HEK293 (cell line): ENCODE measurements around the gene ITGA3.

Experiments used
- EGR2 ChIP-seq: fragments of 450-650 bp; formaldehyde crosslinking; IDR thresholded peaks from 2 replicates; pipeline ENCODE4 v1.5.1; 2016; ENCODE audit warnings: low read depth, missing biosample characterization, missing genetic modification characterization
- GFI1B ChIP-seq: fragments of 450-650 bp; formaldehyde crosslinking; IDR thresholded peaks from 2 replicates; pipeline ENCODE4 v1.5.1; 2016; ENCODE audit warnings: missing biosample characterization, missing genetic modification characterization
- GLIS2 ChIP-seq: fragments of 450-650 bp; formaldehyde crosslinking; IDR thresholded peaks from 2 replicates; pipeline ENCODE4 v1.5.1; 2016; ENCODE audit warnings: missing biosample characterization, missing genetic modification characterization
- HIC1 ChIP-seq: fragments of 450-650 bp; formaldehyde crosslinking; IDR thresholded peaks from 2 replicates; pipeline ENCODE4 v1.5.1; 2016; ENCODE audit warnings: missing biosample characterization, missing genetic modification characterization
- HOXD13 ChIP-seq: sonication (generic); formaldehyde crosslinking; IDR thresholded peaks from 2 replicates; pipeline ENCODE4 v1.8.0; 2022; ENCODE audit warnings: missing genetic modification reagents, borderline replicate concordance
- KLF7 ChIP-seq: fragments of 450-650 bp; formaldehyde crosslinking; IDR thresholded peaks from 2 replicates; pipeline ENCODE4 v1.5.1; 2016; ENCODE audit warnings: missing biosample characterization, missing genetic modification characterization, borderline replicate concordance
- PRDM1 ChIP-seq: fragments of 450-650 bp; formaldehyde crosslinking; IDR thresholded peaks from 2 replicates; pipeline ENCODE4; 2016; ENCODE audit warnings: missing biosample characterization, missing genetic modification characterization
- ZBTB26 ChIP-seq: fragments of 450-650 bp; formaldehyde crosslinking; optimal IDR thresholded peaks from 2 replicates; pipeline ENCODE3; 2016; ENCODE audit warnings: missing biosample characterization, mild to moderate bottlenecking, missing genetic modification characterization
- ZBTB49 ChIP-seq: fragments of 450-650 bp; formaldehyde crosslinking; IDR thresholded peaks from 2 replicates; pipeline ENCODE4 v1.5.1; 2016; ENCODE audit warnings: missing biosample characterization, missing genetic modification characterization, low read depth
- ZFP37 ChIP-seq: fragments of 450-650 bp; formaldehyde crosslinking; IDR thresholded peaks from 2 replicates; pipeline ENCODE4 v1.5.1; 2016; ENCODE audit warnings: missing biosample characterization, missing genetic modification characterization
- ZFP69B ChIP-seq: fragments of 450-650 bp; formaldehyde crosslinking; IDR thresholded peaks from 2 replicates; pipeline ENCODE4 v1.5.1; 2016; ENCODE audit warnings: missing biosample characterization, missing genetic modification characterization
- ZIC2 ChIP-seq: fragments of 450-650 bp; formaldehyde crosslinking; IDR thresholded peaks from 2 replicates; pipeline ENCODE4 v1.5.1; 2016; ENCODE audit warnings: missing biosample characterization, missing genetic modification characterization
- ZNF10 ChIP-seq: fragments of 450-650 bp; formaldehyde crosslinking; IDR thresholded peaks from 2 replicates; pipeline ENCODE4 v1.5.1; 2017; ENCODE audit warnings: missing biosample characterization, missing genetic modification characterization
- ZNF248 ChIP-seq: fragments of 450-650 bp; formaldehyde crosslinking; IDR thresholded peaks from 2 replicates; pipeline ENCODE4 v1.5.1; 2017; ENCODE audit warnings: missing biosample characterization, missing genetic modification characterization
- ZNF341 ChIP-seq: fragments of 450-650 bp; formaldehyde crosslinking; IDR thresholded peaks from 2 replicates; pipeline ENCODE4; 2016; ENCODE audit warnings: low read depth, missing biosample characterization, missing genetic modification characterization
- ZNF404 ChIP-seq: fragments of 450-650 bp; formaldehyde crosslinking; IDR thresholded peaks from 2 replicates; pipeline ENCODE4 v1.5.1; 2017; ENCODE audit warnings: missing biosample characterization, missing genetic modification characterization
- ZNF501 ChIP-seq: fragments of 450-650 bp; formaldehyde crosslinking; IDR thresholded peaks from 2 replicates; pipeline ENCODE4 v1.5.1; 2016; ENCODE audit warnings: missing biosample characterization, missing genetic modification characterization
- ZNF530 ChIP-seq: fragments of 450-650 bp; formaldehyde crosslinking; IDR thresholded peaks from 2 replicates; pipeline ENCODE4 v1.5.1; 2016; ENCODE audit warnings: low read depth, missing biosample characterization, missing genetic modification characterization
- ZNF571 ChIP-seq: fragments of 450-650 bp; formaldehyde crosslinking; IDR thresholded peaks from 2 replicates; pipeline ENCODE4 v1.5.0; 2017; ENCODE audit warnings: missing biosample characterization, missing genetic modification characterization
- ZNF600 ChIP-seq: fragments of 450-650 bp; formaldehyde crosslinking; IDR thresholded peaks from 2 replicates; pipeline ENCODE4 v1.5.1; 2016; ENCODE audit warnings: missing biosample characterization, missing genetic modification characterization
- ZNF626 ChIP-seq: fragments of 450-650 bp; sonication (Bioruptor Pico); formaldehyde crosslinking; IDR thresholded peaks from 2 replicates; pipeline ENCODE4 v1.5.1; 2018; ENCODE audit warnings: missing biosample characterization, missing genetic modification characterization, inconsistent platforms
- ZNF629 ChIP-seq: fragments of 450-650 bp; formaldehyde crosslinking; IDR thresholded peaks from 2 replicates; pipeline ENCODE4 v1.5.1; 2017; ENCODE audit warnings: missing biosample characterization, missing genetic modification characterization
- ZNF658 ChIP-seq: fragments of 450-650 bp; formaldehyde crosslinking; IDR thresholded peaks from 2 replicates; pipeline ENCODE4; 2016; ENCODE audit warnings: missing biosample characterization, missing genetic modification characterization
- ZNF692 ChIP-seq: fragments of 450-650 bp; formaldehyde crosslinking; IDR thresholded peaks from 2 replicates; pipeline ENCODE4 v1.5.1; 2016; ENCODE audit warnings: missing biosample characterization, missing genetic modification characterization
- ZSCAN18 ChIP-seq: fragments of 450-650 bp; formaldehyde crosslinking; IDR thresholded peaks from 2 replicates; pipeline ENCODE4 v1.5.1; 2016; ENCODE audit warnings: missing biosample characterization, missing genetic modification characterization
- TF ChIP-seq, protein P1 (sequence below): fragments of 450-650 bp; formaldehyde crosslinking; IDR thresholded peaks from 2 replicates; pipeline ENCODE4 v1.5.1; 2016; ENCODE audit warnings: missing biosample characterization, missing genetic modification characterization
- TF ChIP-seq, protein P2 (sequence below): IDR thresholded peaks from 2 replicates; pipeline ENCODE4 v1.6.1; 2011; ENCODE audit warnings: mild to moderate bottlenecking, low read depth, low read length, borderline replicate concordance

Gene ITGA3

DNA sequence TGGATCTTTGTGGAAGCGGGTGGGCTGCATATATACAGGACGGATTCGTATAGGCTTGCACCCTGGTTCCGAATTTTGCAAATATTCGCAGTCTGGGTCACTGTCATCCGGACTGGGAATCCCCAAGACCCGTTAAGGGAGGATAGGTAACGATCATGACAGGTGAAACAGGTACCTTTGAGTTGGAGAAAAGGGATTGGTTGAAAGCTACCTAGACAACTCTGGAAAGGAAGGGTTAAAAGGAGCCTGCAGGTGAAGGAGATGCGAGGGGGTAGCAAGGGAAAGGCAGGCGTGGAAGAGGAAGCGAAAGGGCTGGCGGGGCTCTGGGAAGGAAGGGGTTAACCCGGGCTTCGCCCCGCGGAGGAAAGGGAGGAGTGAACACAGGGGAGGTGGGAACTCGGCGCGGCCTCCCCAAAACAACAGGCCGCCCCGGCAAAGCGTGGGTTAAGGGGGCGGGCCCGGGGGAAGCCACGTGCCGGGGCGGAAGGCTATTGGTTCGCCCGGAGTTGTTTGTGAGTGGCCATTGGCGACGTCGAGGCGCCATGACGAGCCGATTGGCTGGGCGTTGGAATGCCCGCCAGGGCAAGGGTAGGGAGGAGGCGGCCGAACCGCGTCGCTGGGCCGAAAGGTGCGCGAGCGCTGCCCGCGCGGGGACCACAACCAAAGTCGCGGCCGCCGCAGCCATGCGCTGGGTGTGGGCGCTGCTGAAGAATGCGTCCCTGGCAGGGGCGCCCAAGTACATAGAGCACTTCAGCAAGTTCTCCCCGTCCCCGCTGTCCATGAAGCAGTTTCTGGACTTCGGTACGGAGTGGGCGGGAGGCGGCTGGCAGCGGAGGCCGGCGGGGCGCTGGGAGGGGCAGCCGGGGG lies 39.1 kb downstream of the ITGA3 start, which contains the start of gene PDK2 (continued):
- TF ChIP-seq ZBTB49 (no peak), ZFP69B (tag by site-specific recombination) (peak; percentile 92), HIC1 (tag by site-specific recombination) (0 out of 2 replicates have a peak, but pooled peaks have one; percentile 10), ZNF404 (tag by site-specific recombination) (no peak), GLIS2 (tag by site-specific recombination) (no peak; the same call in 1 of the 2 replicates), EGR2 (tag by site-specific recombination) (peak; percentile 94), HOXD13 (CRISPR knock-in tag) (no peak), ZNF501 (no peak; the same call in 1 of the 2 replicates), ZNF341 (tag by site-specific recombination) (peak; percentile 73), ZNF248 (tag by site-specific recombination) (no peak), PRDM1 (tag by site-specific recombination) (peak; percentile 93), ZNF658 (tag by site-specific recombination) (no peak), ZSCAN18 (tag by site-specific recombination) (peak; percentile 9; the same call in 1 of the 2 replicates), ZNF10 (peak; percentile 46; the same call in 1 of the 2 replicates), ZNF692 (tag by site-specific recombination) (peak; percentile 94), GFI1B (tag by site-specific recombination) (no peak), ZNF600 (peak; percentile 71), ZNF571 (tag by site-specific recombination) (no peak), ZNF530 (tag by site-specific recombination) (no peak), ZIC2 (tag by site-specific recombination) (peak; percentile 54), ZBTB26 (tag by site-specific recombination) (peak; percentile 91), ZNF629 (peak; percentile 45; the same call in 1 of the 2 replicates), KLF7 (tag by site-specific recombination) (peak; percentile 69; the same call in 1 of the 2 replicates), ZFP37 (tag by site-specific recombination) (peak; percentile 62; the same call in 1 of the 2 replicates), ZNF626 (tag by site-specific recombination) (no peak)
- TF ChIP-seq, protein P1, sequence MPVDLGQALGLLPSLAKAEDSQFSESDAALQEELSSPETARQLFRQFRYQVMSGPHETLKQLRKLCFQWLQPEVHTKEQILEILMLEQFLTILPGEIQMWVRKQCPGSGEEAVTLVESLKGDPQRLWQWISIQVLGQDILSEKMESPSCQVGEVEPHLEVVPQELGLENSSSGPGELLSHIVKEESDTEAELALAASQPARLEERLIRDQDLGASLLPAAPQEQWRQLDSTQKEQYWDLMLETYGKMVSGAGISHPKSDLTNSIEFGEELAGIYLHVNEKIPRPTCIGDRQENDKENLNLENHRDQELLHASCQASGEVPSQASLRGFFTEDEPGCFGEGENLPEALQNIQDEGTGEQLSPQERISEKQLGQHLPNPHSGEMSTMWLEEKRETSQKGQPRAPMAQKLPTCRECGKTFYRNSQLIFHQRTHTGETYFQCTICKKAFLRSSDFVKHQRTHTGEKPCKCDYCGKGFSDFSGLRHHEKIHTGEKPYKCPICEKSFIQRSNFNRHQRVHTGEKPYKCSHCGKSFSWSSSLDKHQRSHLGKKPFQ (tag by site-specific recombination) = peak; percentile 98
- TF ChIP-seq, protein P2, sequence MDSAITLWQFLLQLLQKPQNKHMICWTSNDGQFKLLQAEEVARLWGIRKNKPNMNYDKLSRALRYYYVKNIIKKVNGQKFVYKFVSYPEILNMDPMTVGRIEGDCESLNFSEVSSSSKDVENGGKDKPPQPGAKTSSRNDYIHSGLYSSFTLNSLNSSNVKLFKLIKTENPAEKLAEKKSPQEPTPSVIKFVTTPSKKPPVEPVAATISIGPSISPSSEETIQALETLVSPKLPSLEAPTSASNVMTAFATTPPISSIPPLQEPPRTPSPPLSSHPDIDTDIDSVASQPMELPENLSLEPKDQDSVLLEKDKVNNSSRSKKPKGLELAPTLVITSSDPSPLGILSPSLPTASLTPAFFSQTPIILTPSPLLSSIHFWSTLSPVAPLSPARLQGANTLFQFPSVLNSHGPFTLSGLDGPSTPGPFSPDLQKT = no peak
